H1 (cell line): Measurements from ENCODE around the gene ARHGEF16. TPM values are rescaled to one million over a fixed set of nuclear protein-coding genes. Genes with fewer than 3 reads are reported as not detected.

Experiments used
- CTCF ChIA-PET: fragments of 300-600 bp; sonication (Branson Sonifier 250); formaldehyde crosslinking; loops from one replicate; lab custom pipeline; 2021; ENCODE audit not compliant: partially characterized antibody; lab: Charles Lee
- POLR2A ChIA-PET: fragments of 300-600 bp; sonication (Branson Sonifier 250); formaldehyde crosslinking; loops from one replicate; lab custom pipeline; 2021; ENCODE audit warnings: inconsistent platforms; ENCODE audit not compliant: partially characterized antibody; lab: Charles Lee
- DNase-seq, 2 experiments: peaks; one replicate each; pipeline versions ENCODE4 v3.0.0 to v3.0.0-alpha.2; 2010 to 2022; ENCODE audit warnings: low spot score in 2 of 2, low read depth in 1 of 2, mixed read lengths in 1 of 2
- FAIRE-seq: peaks from 2 replicates; lab custom pipeline; 2011; peaks lifted over from hg19 to GRCh38; lab: Jason Lieb, UNC
- H2AFZ ChIP-seq: 2 replicates; pipeline ENCODE4 v1.8.1; 2012; ENCODE audit warnings: low read length, inconsistent platforms
- H2AK5ac ChIP-seq: 2 replicates; pipeline ENCODE4 v1.6.1; 2013; ENCODE audit warnings: low read depth, low read length
- H2BK120ac ChIP-seq: replicated peaks from 2 replicates; pipeline ENCODE3; 2013; ENCODE audit warnings: low read depth, low read length, inconsistent platforms
- H2BK12ac ChIP-seq: 2 replicates; pipeline ENCODE4 v1.6.1; 2013; ENCODE audit warnings: low read depth, low read length
- H2BK15ac ChIP-seq: 2 replicates; pipeline ENCODE4 v1.6.1; 2013; ENCODE audit warnings: low read length
- H2BK20ac ChIP-seq: 2 replicates; pipeline ENCODE4 v1.6.1; 2013; ENCODE audit warnings: low read length
- H2BK5ac ChIP-seq: 2 replicates; pipeline ENCODE4 v1.6.1; 2013; ENCODE audit warnings: low read depth, low read length
- H3K14ac ChIP-seq: 2 replicates; pipeline ENCODE4 v1.6.1; 2013; ENCODE audit warnings: inconsistent platforms; ENCODE audit not compliant: insufficient read length
- H3K18ac ChIP-seq: 2 replicates; pipeline ENCODE4 v1.6.1; 2013; ENCODE audit warnings: low read length; ENCODE audit errors: extremely low read depth
- H3K23ac ChIP-seq: 2 replicates; pipeline ENCODE4 v1.6.1; 2013; ENCODE audit warnings: inconsistent platforms; ENCODE audit not compliant: insufficient read length
- H3K23me2 ChIP-seq: 2 replicates; pipeline ENCODE4 v1.6.1; 2013; ENCODE audit warnings: low read depth, low read length
- H3K27ac ChIP-seq: 2 replicates; pipeline ENCODE4 v1.6.1; 2011; ENCODE audit warnings: low read depth, low read length, inconsistent platforms
- H3K27me3 ChIP-seq, 4 experiments: replicated peaks in 1 of 4; 1 replicate in 1 of 4; 2 replicates in 3 of 4; pipeline versions ENCODE4 v1.6.1 to v1.8.1; 2011 to 2013; ENCODE audit warnings: low read length in 3 of 4, mild to moderate bottlenecking in 3 of 4, inconsistent platforms in 2 of 4, mixed read lengths in 2 of 4, moderate library complexity in 1 of 4; ENCODE audit not compliant: control insufficient read depth in 3 of 4, insufficient read depth in 3 of 4; ENCODE audit errors: extremely low read depth in 1 of 4
- H3K36me3 ChIP-seq, 4 experiments: 2 replicates each; pipeline versions ENCODE4 v1.6.1 to v1.8.1; 2011 to 2013; ENCODE audit warnings: mild to moderate bottlenecking in 4 of 4, low read length in 3 of 4, moderate library complexity in 2 of 4, control low read depth in 1 of 4, inconsistent platforms in 1 of 4; ENCODE audit not compliant: insufficient read depth in 4 of 4, control insufficient read depth in 2 of 4
- H3K4ac ChIP-seq: replicated peaks from 2 replicates; pipeline ENCODE3; 2013; ENCODE audit warnings: low read length, low read depth, mixed read lengths, inconsistent platforms; ENCODE audit not compliant: insufficient read length
- H3K4me1 ChIP-seq, 4 experiments: replicated peaks in 1 of 4; 1 replicate in 1 of 4; 2 replicates in 3 of 4; pipeline versions ENCODE4 v1.6.1 to v1.8.1; 2011 to 2013; ENCODE audit warnings: low read length in 3 of 4, inconsistent platforms in 2 of 4, mixed read lengths in 1 of 4; ENCODE audit not compliant: insufficient read depth in 4 of 4, control insufficient read depth in 3 of 4
- H3K4me2 ChIP-seq, 2 experiments: 2 replicates each; pipeline versions ENCODE4 v1.6.1 to v1.8.1; 2011 to 2013; ENCODE audit warnings: low read depth in 2 of 2, low read length in 2 of 2, control low read depth in 1 of 2, inconsistent platforms in 1 of 2, mild to moderate bottlenecking in 1 of 2; ENCODE audit not compliant: insufficient read depth in 1 of 2
- H3K4me3 ChIP-seq, 4 experiments: fragments of 200-600, 300-600 bp in 1 of 4; sonication (generic), shearing (Covaris generic), sonication (Bioruptor Twin) in 1 of 4; 2 replicates each; pipeline versions ENCODE4 v1.5.1 to v1.8.1; 2011 to 2016; ENCODE audit warnings: low read length in 4 of 4, low read depth in 3 of 4, control low read depth in 2 of 4, inconsistent platforms in 2 of 4, mild to moderate bottlenecking in 2 of 4, mixed read lengths in 1 of 4, moderate library complexity in 1 of 4; ENCODE audit not compliant: insufficient read depth in 2 of 4; ENCODE audit errors: extremely low read depth in 1 of 4
- H3K56ac ChIP-seq: replicated peaks from 2 replicates; pipeline ENCODE3; 2013; ENCODE audit warnings: low read depth, mild to moderate bottlenecking, mixed read lengths, low read length, inconsistent platforms; ENCODE audit not compliant: insufficient read length
- H3K79me1 ChIP-seq: 2 replicates; pipeline ENCODE4 v1.6.1; 2013; ENCODE audit warnings: low read depth, low read length, control low read depth
- H3K79me2 ChIP-seq, 2 experiments: 2 replicates each; pipeline versions ENCODE4 v1.6.1 to v1.8.1; 2012 to 2013; ENCODE audit warnings: low read length in 2 of 2, mild to moderate bottlenecking in 2 of 2, inconsistent platforms in 1 of 2; ENCODE audit not compliant: insufficient read depth in 2 of 2, control insufficient read depth in 1 of 2
- H3K9ac ChIP-seq, 4 experiments: replicated peaks in 1 of 4; 1 replicate in 1 of 4; 2 replicates in 3 of 4; pipeline versions ENCODE4 v1.6.1 to v1.8.1; 2011 to 2013; ENCODE audit warnings: low read depth in 3 of 4, low read length in 3 of 4, control low read depth in 2 of 4, mild to moderate bottlenecking in 2 of 4, moderate library complexity in 2 of 4, inconsistent platforms in 1 of 4; ENCODE audit errors: extremely low read depth in 1 of 4
- H3K9me3 ChIP-seq, 2 experiments: 2 replicates each; pipeline versions ENCODE4 v1.6.1 to v1.8.1; 2012 to 2013; ENCODE audit warnings: mild to moderate bottlenecking in 2 of 2, moderate library complexity in 2 of 2, control low read depth in 1 of 2, inconsistent platforms in 1 of 2, low read depth in 1 of 2, low read length in 1 of 2, mixed read lengths in 1 of 2; ENCODE audit not compliant: insufficient read depth in 2 of 2
- H4K20me1 ChIP-seq, 2 experiments: replicated peaks in 1 of 2; 2 replicates each; pipeline versions ENCODE3 to v1.8.1; 2011 to 2013; ENCODE audit warnings: inconsistent platforms in 2 of 2, low read length in 2 of 2, mild to moderate bottlenecking in 1 of 2; ENCODE audit not compliant: insufficient read depth in 2 of 2, control insufficient read depth in 1 of 2
- H4K5ac ChIP-seq: 2 replicates; pipeline ENCODE4 v1.6.1; 2013; ENCODE audit warnings: low read length, low read depth, mixed read lengths, inconsistent platforms; ENCODE audit not compliant: insufficient read length
- H4K8ac ChIP-seq: 2 replicates; pipeline ENCODE4 v1.8.0; 2013; ENCODE audit warnings: mild to moderate bottlenecking, moderate library complexity, low read length, inconsistent platforms; ENCODE audit not compliant: insufficient read depth; ENCODE audit errors: extremely low read depth
- H4K91ac ChIP-seq: replicated peaks from 2 replicates; pipeline ENCODE3; 2013; ENCODE audit warnings: low read length, mixed read lengths, inconsistent platforms; ENCODE audit not compliant: insufficient read length
- RAD21 ChIP-seq, 2 experiments: IDR thresholded peaks in 1 of 2; conservative IDR thresholded peaks in 1 of 2; 2 replicates each; pipeline ENCODE4 v1.6.1; 2011; ENCODE audit warnings: low read depth in 2 of 2, low read length in 2 of 2, improper control_type of control experiment in 1 of 2, inconsistent platforms in 1 of 2, mild to moderate bottlenecking in 1 of 2, moderate library complexity in 1 of 2
- RFX5 ChIP-seq: IDR thresholded peaks from 2 replicates; pipeline ENCODE4 v1.6.1; 2011; ENCODE audit warnings: low read depth, low read length, improper control_type of control experiment, borderline replicate concordance
- TAF7 ChIP-seq: optimal IDR thresholded peaks from 2 replicates; pipeline ENCODE3; 2011; ENCODE audit warnings: low read depth, mild to moderate bottlenecking, inconsistent platforms, low read length, moderate library complexity, borderline replicate concordance
- WGBS, 2 experiments: shearing (Covaris generic) in 1 of 2; methylation state at CpG; one replicate each; pipeline versions ENCODE4 v1.1.6 to v1.1.7; 2013 to 2015; ENCODE audit warnings: low lambda C conversion rate in 2 of 2, mixed read lengths in 2 of 2, inconsistent platforms in 1 of 2, low coverage in 1 of 2, missing lambda C conversion rate in 1 of 2; ENCODE audit not compliant: insufficient replicate concordance in 2 of 2, insufficient coverage in 1 of 2, insufficient read length in 1 of 2; ENCODE audit errors: extremely low coverage in 1 of 2, missing lambda C conversion rate in 1 of 2; 5-methylcytosine and 5-hydroxymethylcytosine counted together
- polyA plus RNA-seq, 7 experiments: library from polyadenylated mRNA; depleted of rRNA in 3 of 7; stranded (reverse) in 5 of 7; unstranded in 2 of 7; fragments of >200 nt in 5 of 7; fragments of 200-250 nt in 2 of 7; gene quantifications; 1 replicate in 5 of 7; 2 replicates in 1 of 7; 4 replicates in 1 of 7; pipeline versions ENCODE4 v1.2.1 to v1.2.3, GENCODE V29; 2011 to 2013; ENCODE audit warnings: missing spikeins in 2 of 7, mixed read lengths in 2 of 7
- total RNA-seq: library from RNA; stranded (reverse); fragmentation: NEBNext Ultra II Directional; extraction: Animal tissue kit (Norgen Biotek cat#: 25700); gene quantifications from 2 replicates; pipeline ENCODE4 v1.2.1, GENCODE V29; 2021
- TF ChIP-seq, protein P1 (sequence below), 3 experiments: IDR thresholded peaks; 1 replicate in 2 of 3; 2 replicates in 1 of 3; pipeline versions ENCODE4 v1.5.1 to v1.6.1; 2011; ENCODE audit warnings: low read length in 3 of 3, mild to moderate bottlenecking in 3 of 3, inconsistent platforms in 2 of 3, low read depth in 1 of 3, moderate library complexity in 1 of 3; ENCODE audit not compliant: insufficient read depth in 1 of 3; ENCODE audit errors: control extremely low read depth in 1 of 3

Gene ARHGEF16
- total and polyA plus RNA-seq, 2 of the 8 experiments (the other 6 are each of a cell fraction or from before 2014, with no cell fraction given), result 18.3 to 20.7 TPM

DNA sequence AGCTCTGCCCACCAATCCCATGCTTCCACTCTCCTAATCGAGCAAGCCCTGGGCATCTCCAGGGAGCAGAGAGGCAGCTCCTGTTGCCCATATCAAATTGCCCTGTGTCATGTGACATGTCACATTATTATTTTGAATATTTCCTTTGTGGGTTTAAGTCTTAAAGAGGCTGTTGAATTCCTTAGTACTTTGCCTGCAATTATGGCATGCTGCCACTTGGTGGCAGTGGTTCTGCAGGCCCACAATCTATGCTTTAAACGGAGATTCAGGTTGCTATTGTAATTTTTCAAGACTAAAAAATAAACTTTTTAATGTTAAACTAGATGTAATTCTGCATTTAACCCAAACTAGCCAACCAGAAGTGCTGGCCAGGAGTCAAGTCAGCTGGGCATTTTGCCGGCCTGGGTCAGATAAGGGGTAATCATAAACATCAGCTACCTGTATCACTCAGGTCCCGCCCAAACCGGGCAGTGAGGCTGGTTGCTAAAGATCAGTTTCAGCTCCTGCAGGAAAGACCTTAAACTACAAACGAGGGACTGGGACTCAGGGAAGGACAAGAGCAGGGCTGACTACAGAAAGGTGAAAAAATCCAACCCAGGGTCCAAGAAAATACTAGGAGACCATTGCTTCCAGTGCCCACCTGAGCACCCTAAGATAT lies 37.3 kb upstream of the ARHGEF16 start:
- no peak for FAIRE-seq
- no peak overlapping the region for H2AK5ac ChIP-seq

More for the DNA sequence above, 37.3 kb upstream of the ARHGEF16 start:
- Histone ChIP-seq H3K4me1 (no peaks in the 10 kb centered on the region; a peak in 1 of 7 replicates), H3K9me3 (peaks cover 12 to 20% of the 10 kb centered on the region in 2 experiments), H3K4me2 (no peak overlapping the region), H4K91ac (no peak overlapping the region), H4K8ac (no peak overlapping the region), H3K27ac (no peak overlapping the region), H2BK5ac (no peak overlapping the region), H2BK12ac (no peak overlapping the region), H2AFZ (no peak overlapping the region), H2BK120ac (no peak overlapping the region), H3K27me3 (no peaks in the 10 kb centered on the region), H2BK15ac (no peak overlapping the region), H3K18ac (no peak overlapping the region), H3K23me2 (no peaks in the 10 kb centered on the region), H3K9ac (no peak overlapping the region), H3K79me1 (no peaks in the 10 kb centered on the region), H4K20me1 (no peaks in the 10 kb centered on the region), H3K23ac (no peak overlapping the region), H3K4me3 (no peak overlapping the region), H4K5ac (no peak overlapping the region), H3K36me3 (no peaks in the 10 kb centered on the region), H3K56ac (no peak overlapping the region), H3K79me2 (no peaks in the 10 kb centered on the region), H2BK20ac (no peak overlapping the region), H3K4ac (no peak overlapping the region), H3K14ac (no peak overlapping the region)
- 86% methylated on average over 6 of the region's 6 CpGs; no CpG with 5 or more reads in 1 of the 2 experiments for WGBS, 2 experiments
- ChIA-PET POLR2A (no interaction called here), CTCF (interaction anchor here (0.6 to 5.8 kb wide), 41 partner anchors 8 to 1297 kb away, joined by 3 to 50 read pairs (median 4); partner anchors contain the start of gene TNFRSF14)
- TF ChIP-seq RAD21 (IDR thresholded peaks at IDR 0.05 in 1 of 2, conservative IDR thresholded peaks at IDR 0.05 in 1 of 2; ENCODE audit: low read depth in 2 of 2, low read length in 2 of 2) (no peak; a peak in 1 of 4 replicates), TAF7 (no peak), RFX5 (no peak)
- TF ChIP-seq, protein P1, sequence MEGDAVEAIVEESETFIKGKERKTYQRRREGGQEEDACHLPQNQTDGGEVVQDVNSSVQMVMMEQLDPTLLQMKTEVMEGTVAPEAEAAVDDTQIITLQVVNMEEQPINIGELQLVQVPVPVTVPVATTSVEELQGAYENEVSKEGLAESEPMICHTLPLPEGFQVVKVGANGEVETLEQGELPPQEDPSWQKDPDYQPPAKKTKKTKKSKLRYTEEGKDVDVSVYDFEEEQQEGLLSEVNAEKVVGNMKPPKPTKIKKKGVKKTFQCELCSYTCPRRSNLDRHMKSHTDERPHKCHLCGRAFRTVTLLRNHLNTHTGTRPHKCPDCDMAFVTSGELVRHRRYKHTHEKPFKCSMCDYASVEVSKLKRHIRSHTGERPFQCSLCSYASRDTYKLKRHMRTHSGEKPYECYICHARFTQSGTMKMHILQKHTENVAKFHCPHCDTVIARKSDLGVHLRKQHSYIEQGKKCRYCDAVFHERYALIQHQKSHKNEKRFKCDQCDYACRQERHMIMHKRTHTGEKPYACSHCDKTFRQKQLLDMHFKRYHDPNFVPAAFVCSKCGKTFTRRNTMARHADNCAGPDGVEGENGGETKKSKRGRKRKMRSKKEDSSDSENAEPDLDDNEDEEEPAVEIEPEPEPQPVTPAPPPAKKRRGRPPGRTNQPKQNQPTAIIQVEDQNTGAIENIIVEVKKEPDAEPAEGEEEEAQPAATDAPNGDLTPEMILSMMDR (IDR thresholded peaks at IDR 0.05; ENCODE audit: control extremely low read depth in 1 of 3, insufficient read depth in 1 of 3, low read depth in 1 of 3, low read length in 3 of 3), result peak in 2 of 3 experiments; percentile 41 to 45; a peak in 3 of 4 replicates
- DNase-seq, result no peak
